HepG2 (cell line): ENCODE measurements around the gene KLF13. TPM values are rescaled to one million over a fixed set of nuclear protein-coding genes. Genes with fewer than 3 reads are reported as not detected.

Experiments
- ATM ChIP-seq: fragments of 450-650 bp; IDR thresholded peaks from 2 replicates; pipeline ENCODE4 v1.7.1; 2017; ENCODE audit warnings: mild to moderate bottlenecking, borderline replicate concordance
- BCL6 ChIP-seq: IDR thresholded peaks from 2 replicates; pipeline ENCODE4 v1.6.1; 2016; ENCODE audit warnings: missing genetic modification reagents, missing compliant biosample characterization
- CBFB ChIP-seq: sonication (generic); formaldehyde crosslinking; IDR thresholded peaks from 2 replicates; pipeline ENCODE4 v1.4.0; 2020; ENCODE audit warnings: missing genetic modification reagents
- ETV5 ChIP-seq: IDR thresholded peaks from 2 replicates; pipeline ENCODE4 v1.6.1; 2018; ENCODE audit warnings: missing biosample characterization, missing genetic modification reagents, inconsistent platforms, borderline replicate concordance
- FOXP1 ChIP-seq, 2 experiments: fragments of 450-650 bp in 1 of 2; IDR thresholded peaks; 2 replicates each; pipeline ENCODE4 v1.6.1; 2017 to 2018; ENCODE audit warnings: antibody characterized with exemption in 1 of 2
- HMG20A ChIP-seq: IDR thresholded peaks from 2 replicates; pipeline ENCODE4 v1.6.1; 2016; ENCODE audit warnings: borderline replicate concordance
- HOXA3 ChIP-seq: sonication (generic); formaldehyde crosslinking; IDR thresholded peaks from 2 replicates; pipeline ENCODE4 v1.5.0; 2020; ENCODE audit warnings: missing genetic modification reagents
- KLF15 ChIP-seq: sonication (generic); formaldehyde crosslinking; IDR thresholded peaks from 2 replicates; pipeline ENCODE4 v1.8.1; 2023; ENCODE audit warnings: borderline replicate concordance, mild to moderate bottlenecking, inconsistent platforms, missing genetic modification reagents, mixed read lengths
- MAF1 ChIP-seq: sonication (generic); formaldehyde crosslinking; IDR thresholded peaks from 2 replicates; pipeline ENCODE4 v1.5.0; 2020; ENCODE audit warnings: missing genetic modification reagents, borderline replicate concordance
- RARA ChIP-seq: IDR thresholded peaks from 2 replicates; pipeline ENCODE4 v1.6.1; 2016; ENCODE audit warnings: missing genetic modification reagents, missing compliant biosample characterization
- SAP130 ChIP-seq: IDR thresholded peaks from 2 replicates; pipeline ENCODE4 v1.6.1; 2016; ENCODE audit warnings: low read depth
- SOX5 ChIP-seq: IDR thresholded peaks from 2 replicates; pipeline ENCODE4 v1.6.1; 2016; ENCODE audit warnings: borderline replicate concordance
- SOX6 ChIP-seq, 2 experiments: fragments of 450-650 bp in 1 of 2; sonication (generic) in 1 of 2; formaldehyde crosslinking in 1 of 2; IDR thresholded peaks; 2 replicates each; pipeline versions ENCODE4 v1.4.0 to v1.6.1; 2017 to 2020; ENCODE audit warnings: antibody characterized with exemption in 1 of 2, mild to moderate bottlenecking in 1 of 2, missing genetic modification reagents in 1 of 2
- SP5 ChIP-seq: IDR thresholded peaks from 2 replicates; pipeline ENCODE4 v1.6.1; 2016; ENCODE audit warnings: low read depth, borderline replicate concordance
- ZFY ChIP-seq: sonication (generic); formaldehyde crosslinking; IDR thresholded peaks from 2 replicates; pipeline ENCODE4 v1.4.0; 2020; ENCODE audit warnings: missing genetic modification reagents
- ZNF333 ChIP-seq: sonication (generic); formaldehyde crosslinking; IDR thresholded peaks from 2 replicates; pipeline ENCODE4 v1.4.0; 2020; ENCODE audit warnings: mild to moderate bottlenecking, missing genetic modification reagents, borderline replicate concordance
- polyA plus RNA-seq, 8 experiments: library from polyadenylated mRNA; depleted of rRNA in 3 of 8; stranded (reverse) in 7 of 8; unstranded in 1 of 8; fragments of >200 nt; fragmentation: Illumina TruSeq in 4 of 8; extraction: Trizol in 4 of 8; gene quantifications; 2 replicates each; pipeline versions ENCODE4 v1.2.1 to v1.2.3, GENCODE V29; 2011 to 2016; ENCODE audit warnings: low read depth in 4 of 8, missing spikeins in 1 of 8, mixed read lengths in 1 of 8; ENCODE audit not compliant: insufficient read depth in 1 of 8
- total RNA-seq, 5 experiments: library from RNA; depleted of rRNA; stranded (reverse); fragments of >200 nt; fragmentation: Illumina TruSeq; extraction: Trizol; gene quantifications; 2 replicates each; pipeline ENCODE4 v1.2.3, GENCODE V29; 2016; ENCODE audit warnings: low read depth in 1 of 5
- TF ChIP-seq, protein P1 (sequence below): sonication (generic); formaldehyde crosslinking; IDR thresholded peaks from 2 replicates; pipeline ENCODE4 v1.4.0; 2020; ENCODE audit warnings: mild to moderate bottlenecking, missing genetic modification reagents, borderline replicate concordance
- TF ChIP-seq, protein P2 (sequence below): sonication (generic); formaldehyde crosslinking; IDR thresholded peaks from 2 replicates; pipeline ENCODE4 v1.4.0; 2020; ENCODE audit warnings: missing genetic modification reagents
- TF ChIP-seq, protein P3 (sequence below): sonication (generic); formaldehyde crosslinking; conservative IDR thresholded peaks from 2 replicates; pipeline ENCODE4 v1.4.0; 2020; ENCODE audit warnings: mild to moderate bottlenecking, missing genetic modification reagents, moderate library complexity

Gene KLF13
- total and polyA plus RNA-seq, 2 of the 13 experiments (the other 11 are each of a cell fraction or from before 2014, with no cell fraction given) = 16.8 to 25.1 TPM

DNA sequence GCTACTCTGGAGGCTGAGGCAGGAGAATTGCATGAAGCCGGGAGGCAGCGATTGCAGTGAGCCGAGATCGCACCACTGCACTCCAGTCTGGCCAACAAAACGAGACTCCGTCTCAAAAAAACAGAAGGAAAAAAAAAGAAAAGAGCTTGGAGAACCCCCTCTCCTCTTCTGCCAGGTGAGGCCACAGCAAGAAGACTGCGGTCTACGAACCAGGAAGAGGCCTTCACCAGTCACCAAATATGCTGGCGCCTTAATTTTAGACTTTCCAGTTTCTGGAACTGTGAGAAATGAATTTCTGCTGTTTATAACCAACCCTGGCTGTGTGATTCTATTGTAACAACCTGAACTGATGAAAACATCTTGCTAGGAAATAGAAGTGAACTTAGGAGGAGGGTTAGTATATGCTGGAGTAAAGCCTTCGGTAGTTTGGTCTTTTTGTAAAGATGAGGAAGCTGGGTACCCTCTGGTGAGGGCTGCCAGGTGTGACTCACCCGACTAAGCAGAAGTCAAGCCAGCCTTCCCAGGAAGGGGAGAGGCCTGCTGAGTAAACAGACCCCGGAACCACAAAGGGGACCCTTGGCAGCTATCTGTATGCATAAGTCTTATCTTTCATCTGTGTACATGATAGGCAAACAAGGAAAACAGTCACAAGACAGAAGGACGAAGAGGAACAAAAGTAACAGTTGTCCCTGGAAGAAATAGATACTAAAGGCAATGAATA, 78.7 kb downstream of the KLF13 start (continued):
- TF ChIP-seq, protein P1, sequence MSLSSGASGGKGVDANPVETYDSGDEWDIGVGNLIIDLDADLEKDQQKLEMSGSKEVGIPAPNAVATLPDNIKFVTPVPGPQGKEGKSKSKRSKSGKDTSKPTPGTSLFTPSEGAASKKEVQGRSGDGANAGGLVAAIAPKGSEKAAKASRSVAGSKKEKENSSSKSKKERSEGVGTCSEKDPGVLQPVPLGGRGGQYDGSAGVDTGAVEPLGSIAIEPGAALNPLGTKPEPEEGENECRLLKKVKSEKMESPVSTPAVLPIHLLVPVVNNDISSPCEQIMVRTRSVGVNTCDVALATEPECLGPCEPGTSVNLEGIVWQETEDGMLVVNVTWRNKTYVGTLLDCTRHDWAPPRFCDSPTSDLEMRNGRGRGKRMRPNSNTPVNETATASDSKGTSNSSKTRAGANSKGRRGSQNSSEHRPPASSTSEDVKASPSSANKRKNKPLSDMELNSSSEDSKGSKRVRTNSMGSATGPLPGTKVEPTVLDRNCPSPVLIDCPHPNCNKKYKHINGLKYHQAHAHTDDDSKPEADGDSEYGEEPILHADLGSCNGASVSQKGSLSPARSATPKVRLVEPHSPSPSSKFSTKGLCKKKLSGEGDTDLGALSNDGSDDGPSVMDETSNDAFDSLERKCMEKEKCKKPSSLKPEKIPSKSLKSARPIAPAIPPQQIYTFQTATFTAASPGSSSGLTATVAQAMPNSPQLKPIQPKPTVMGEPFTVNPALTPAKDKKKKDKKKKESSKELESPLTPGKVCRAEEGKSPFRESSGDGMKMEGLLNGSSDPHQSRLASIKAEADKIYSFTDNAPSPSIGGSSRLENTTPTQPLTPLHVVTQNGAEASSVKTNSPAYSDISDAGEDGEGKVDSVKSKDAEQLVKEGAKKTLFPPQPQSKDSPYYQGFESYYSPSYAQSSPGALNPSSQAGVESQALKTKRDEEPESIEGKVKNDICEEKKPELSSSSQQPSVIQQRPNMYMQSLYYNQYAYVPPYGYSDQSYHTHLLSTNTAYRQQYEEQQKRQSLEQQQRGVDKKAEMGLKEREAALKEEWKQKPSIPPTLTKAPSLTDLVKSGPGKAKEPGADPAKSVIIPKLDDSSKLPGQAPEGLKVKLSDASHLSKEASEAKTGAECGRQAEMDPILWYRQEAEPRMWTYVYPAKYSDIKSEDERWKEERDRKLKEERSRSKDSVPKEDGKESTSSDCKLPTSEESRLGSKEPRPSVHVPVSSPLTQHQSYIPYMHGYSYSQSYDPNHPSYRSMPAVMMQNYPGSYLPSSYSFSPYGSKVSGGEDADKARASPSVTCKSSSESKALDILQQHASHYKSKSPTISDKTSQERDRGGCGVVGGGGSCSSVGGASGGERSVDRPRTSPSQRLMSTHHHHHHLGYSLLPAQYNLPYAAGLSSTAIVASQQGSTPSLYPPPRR (CRISPR knock-in tag) = peak; percentile 52; the same call in 1 of the 2 replicates
- peak; percentile 94 for TF ChIP-seq CBFB
- no peak for TF ChIP-seq ZNF333 (CRISPR knock-in tag)
- TF ChIP-seq ETV5 (CRISPR knock-in tag) = peak; percentile 81; the same call in 1 of the 2 replicates
- TF ChIP-seq, protein P2, sequence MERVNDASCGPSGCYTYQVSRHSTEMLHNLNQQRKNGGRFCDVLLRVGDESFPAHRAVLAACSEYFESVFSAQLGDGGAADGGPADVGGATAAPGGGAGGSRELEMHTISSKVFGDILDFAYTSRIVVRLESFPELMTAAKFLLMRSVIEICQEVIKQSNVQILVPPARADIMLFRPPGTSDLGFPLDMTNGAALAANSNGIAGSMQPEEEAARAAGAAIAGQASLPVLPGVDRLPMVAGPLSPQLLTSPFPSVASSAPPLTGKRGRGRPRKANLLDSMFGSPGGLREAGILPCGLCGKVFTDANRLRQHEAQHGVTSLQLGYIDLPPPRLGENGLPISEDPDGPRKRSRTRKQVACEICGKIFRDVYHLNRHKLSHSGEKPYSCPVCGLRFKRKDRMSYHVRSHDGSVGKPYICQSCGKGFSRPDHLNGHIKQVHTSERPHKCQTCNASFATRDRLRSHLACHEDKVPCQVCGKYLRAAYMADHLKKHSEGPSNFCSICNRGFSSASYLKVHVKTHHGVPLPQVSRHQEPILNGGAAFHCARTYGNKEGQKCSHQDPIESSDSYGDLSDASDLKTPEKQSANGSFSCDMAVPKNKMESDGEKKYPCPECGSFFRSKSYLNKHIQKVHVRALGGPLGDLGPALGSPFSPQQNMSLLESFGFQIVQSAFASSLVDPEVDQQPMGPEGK = 0 out of 2 replicates have a peak, but pooled peaks have one; percentile 11
- TF ChIP-seq ATM = no peak
- TF ChIP-seq SAP130 (CRISPR knock-in tag) = peak; percentile 35; the same call in 1 of the 2 replicates
- peak; percentile 40; the same call in 1 of the 2 replicates for TF ChIP-seq SP5
- TF ChIP-seq HOXA3 (CRISPR knock-in tag) = no peak
- no peak for TF ChIP-seq KLF15
- TF ChIP-seq SOX6 (IDR thresholded peaks at IDR 0.05) = no peak
- TF ChIP-seq SOX6 (CRISPR knock-in tag; IDR thresholded peaks at IDR 0.05) = peak; percentile 53
- no peak for TF ChIP-seq MAF1 (CRISPR knock-in tag)
- TF ChIP-seq RARA = peak; percentile 46
- TF ChIP-seq, protein P3, sequence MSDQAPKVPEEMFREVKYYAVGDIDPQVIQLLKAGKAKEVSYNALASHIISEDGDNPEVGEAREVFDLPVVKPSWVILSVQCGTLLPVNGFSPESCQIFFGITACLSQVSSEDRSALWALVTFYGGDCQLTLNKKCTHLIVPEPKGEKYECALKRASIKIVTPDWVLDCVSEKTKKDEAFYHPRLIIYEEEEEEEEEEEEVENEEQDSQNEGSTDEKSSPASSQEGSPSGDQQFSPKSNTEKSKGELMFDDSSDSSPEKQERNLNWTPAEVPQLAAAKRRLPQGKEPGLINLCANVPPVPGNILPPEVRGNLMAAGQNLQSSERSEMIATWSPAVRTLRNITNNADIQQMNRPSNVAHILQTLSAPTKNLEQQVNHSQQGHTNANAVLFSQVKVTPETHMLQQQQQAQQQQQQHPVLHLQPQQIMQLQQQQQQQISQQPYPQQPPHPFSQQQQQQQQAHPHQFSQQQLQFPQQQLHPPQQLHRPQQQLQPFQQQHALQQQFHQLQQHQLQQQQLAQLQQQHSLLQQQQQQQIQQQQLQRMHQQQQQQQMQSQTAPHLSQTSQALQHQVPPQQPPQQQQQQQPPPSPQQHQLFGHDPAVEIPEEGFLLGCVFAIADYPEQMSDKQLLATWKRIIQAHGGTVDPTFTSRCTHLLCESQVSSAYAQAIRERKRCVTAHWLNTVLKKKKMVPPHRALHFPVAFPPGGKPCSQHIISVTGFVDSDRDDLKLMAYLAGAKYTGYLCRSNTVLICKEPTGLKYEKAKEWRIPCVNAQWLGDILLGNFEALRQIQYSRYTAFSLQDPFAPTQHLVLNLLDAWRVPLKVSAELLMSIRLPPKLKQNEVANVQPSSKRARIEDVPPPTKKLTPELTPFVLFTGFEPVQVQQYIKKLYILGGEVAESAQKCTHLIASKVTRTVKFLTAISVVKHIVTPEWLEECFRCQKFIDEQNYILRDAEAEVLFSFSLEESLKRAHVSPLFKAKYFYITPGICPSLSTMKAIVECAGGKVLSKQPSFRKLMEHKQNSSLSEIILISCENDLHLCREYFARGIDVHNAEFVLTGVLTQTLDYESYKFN (CRISPR knock-in tag) = peak; percentile 55
- TF ChIP-seq HMG20A (CRISPR knock-in tag) = peak; percentile 63; the same call in 1 of the 2 replicates
- TF ChIP-seq FOXP1 (IDR thresholded peaks at IDR 0.05) = no peak
- peak; percentile 72 for TF ChIP-seq FOXP1 (CRISPR knock-in tag; IDR thresholded peaks at IDR 0.05)
- no peak for TF ChIP-seq SOX5 (CRISPR knock-in tag)
- TF ChIP-seq ZFY (CRISPR knock-in tag) = no peak
- TF ChIP-seq BCL6 (CRISPR knock-in tag) = peak; percentile 52
